C4-2B (cell line): ENCODE results near the gene TRIO.
A peak's percentile ranks its signal among the peaks of the same experiment; 100 is the strongest.

ENCODE experiments used
- H3K27ac ChIP-seq: fragments of 450-650 bp; 2 replicates; pipeline ENCODE4 v1.5.1; 2017
- ZFX ChIP-seq: fragments of 450-650 bp; IDR thresholded peaks from 2 replicates; pipeline ENCODE4 v1.6.1; 2017
- TF ChIP-seq, protein P1 (sequence below): fragments of 450-650 bp; conservative IDR thresholded peaks from 2 replicates; pipeline ENCODE4 v1.5.1; 2017; ENCODE audit warnings: mild to moderate bottlenecking

Gene TRIO

DNA sequence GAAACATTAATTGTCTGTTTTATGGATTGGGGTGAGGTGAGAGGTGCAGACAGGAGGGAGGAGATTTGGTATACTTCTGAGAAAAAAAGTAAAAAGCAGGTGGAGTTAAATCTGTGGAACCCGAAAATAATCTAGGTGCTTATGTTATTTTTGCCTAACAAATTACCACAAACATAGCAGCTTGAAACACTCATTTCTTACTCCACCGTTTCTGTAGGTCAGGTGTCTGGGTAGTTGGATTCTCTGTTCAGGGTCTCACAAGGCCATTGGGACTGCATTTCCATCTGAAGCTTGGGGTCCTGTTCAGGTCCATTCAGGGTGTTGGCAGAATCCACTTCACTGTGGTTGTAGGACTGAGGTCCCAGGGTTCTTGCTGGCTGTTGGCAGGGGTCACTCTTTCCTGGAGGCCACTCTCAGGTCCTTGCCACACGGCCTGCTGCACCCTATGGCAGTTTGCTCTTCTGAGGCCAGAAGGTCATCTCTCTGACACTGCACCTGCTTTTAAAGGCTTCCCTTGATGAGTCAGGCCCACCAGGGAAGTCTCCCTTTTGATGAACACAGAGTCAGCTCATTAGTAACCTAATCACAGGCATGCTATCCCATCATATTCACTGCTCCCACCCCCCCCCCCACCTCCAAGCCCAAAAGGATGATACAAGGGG is 82.2 kb downstream of the TRIO start:
- no peak overlapping the region for H3K27ac ChIP-seq
- no peak for TF ChIP-seq ZFX
- TF ChIP-seq, protein P1, sequence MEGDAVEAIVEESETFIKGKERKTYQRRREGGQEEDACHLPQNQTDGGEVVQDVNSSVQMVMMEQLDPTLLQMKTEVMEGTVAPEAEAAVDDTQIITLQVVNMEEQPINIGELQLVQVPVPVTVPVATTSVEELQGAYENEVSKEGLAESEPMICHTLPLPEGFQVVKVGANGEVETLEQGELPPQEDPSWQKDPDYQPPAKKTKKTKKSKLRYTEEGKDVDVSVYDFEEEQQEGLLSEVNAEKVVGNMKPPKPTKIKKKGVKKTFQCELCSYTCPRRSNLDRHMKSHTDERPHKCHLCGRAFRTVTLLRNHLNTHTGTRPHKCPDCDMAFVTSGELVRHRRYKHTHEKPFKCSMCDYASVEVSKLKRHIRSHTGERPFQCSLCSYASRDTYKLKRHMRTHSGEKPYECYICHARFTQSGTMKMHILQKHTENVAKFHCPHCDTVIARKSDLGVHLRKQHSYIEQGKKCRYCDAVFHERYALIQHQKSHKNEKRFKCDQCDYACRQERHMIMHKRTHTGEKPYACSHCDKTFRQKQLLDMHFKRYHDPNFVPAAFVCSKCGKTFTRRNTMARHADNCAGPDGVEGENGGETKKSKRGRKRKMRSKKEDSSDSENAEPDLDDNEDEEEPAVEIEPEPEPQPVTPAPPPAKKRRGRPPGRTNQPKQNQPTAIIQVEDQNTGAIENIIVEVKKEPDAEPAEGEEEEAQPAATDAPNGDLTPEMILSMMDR: no peak

DNA sequence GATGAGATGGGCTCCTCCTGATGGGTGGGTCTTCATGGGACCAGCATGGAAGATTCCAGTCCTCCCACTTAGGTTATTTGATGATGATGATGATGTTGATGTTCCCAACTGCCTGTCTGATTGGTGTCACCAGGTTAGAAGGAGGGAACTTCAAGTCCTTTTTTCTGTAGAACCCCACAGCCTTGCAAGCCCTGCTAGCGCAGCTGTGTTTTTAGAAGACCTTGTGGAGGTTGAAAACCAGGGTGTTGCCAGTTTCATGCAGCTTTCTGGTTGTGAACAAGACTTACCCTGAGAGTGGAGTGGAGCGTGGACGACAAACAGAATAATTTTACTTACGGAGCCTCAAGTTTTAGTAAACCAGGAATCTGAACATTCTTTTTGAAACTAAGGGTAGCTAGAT is 83.0 kb downstream of the TRIO start:
- no peak for TF ChIP-seq ZFX
- TF ChIP-seq, protein P1: no peak
- no peak overlapping the region for H3K27ac ChIP-seq

DNA sequence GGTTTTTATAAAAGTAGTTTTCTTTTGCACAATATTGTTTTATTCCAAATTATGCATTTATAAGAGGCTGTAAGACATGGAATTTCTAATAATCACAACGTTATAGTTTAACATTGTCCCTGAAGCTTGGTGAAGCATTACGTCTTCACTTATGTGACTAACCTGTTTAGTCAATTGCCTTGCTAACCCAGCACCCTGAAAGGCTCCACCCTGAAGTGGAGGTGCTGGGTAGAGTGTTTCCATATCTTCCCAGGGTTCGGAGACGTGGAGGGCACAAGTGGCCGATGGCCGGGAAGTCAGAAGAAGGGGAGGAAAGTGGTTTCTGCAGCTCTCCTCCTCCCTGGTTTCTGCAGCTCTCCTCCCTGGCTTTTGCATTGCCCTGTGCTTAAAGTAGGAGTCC is 83.4 kb downstream of the TRIO start:
- no peak for TF ChIP-seq ZFX
- TF ChIP-seq, protein P1: no peak
- H3K27ac ChIP-seq: no peak overlapping the region

DNA sequence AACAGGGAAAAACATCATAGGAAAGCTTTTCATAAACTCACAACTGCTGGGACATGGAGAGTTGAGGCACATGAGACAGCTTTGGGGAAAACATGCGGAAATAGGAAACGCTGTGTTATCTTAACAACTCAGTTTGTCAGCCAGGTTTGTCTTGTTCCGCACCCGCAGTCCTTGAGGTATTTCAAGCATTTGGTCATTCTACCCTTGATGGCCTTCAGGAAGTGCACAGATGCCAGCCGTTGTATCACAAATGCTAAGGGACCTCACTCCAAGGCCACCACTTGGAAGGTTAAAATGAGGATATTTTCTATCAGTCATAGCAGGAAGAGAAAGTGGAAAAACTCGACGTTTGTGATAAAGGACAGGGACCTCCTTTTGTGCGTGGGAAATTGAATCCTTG is 83.8 kb downstream of the TRIO start:
- no peak overlapping the region for H3K27ac ChIP-seq
- TF ChIP-seq, protein P1: no peak
- no peak for TF ChIP-seq ZFX

DNA sequence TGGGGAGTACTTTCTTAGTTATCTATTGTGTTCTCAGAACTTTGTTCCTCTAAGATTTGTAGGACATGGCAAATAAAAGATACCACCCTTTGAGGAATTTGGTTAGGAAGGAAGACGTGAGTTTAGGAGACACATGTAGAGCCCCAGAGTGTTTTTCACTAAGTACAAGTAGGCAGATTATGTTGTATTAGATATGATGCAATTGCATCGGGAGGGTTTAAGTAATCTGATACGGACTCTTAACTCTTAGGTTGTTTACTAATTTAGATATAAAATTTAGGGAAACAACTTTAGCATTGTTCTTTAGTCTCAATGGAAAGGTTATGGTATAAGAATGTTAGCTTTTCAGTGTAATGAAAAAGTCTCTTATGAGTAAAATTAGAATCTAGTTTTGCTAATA is 84.4 kb downstream of the TRIO start:
- H3K27ac ChIP-seq: peak overlapping the region; percentile 14; the same call in 1 of the 2 replicates

DNA sequence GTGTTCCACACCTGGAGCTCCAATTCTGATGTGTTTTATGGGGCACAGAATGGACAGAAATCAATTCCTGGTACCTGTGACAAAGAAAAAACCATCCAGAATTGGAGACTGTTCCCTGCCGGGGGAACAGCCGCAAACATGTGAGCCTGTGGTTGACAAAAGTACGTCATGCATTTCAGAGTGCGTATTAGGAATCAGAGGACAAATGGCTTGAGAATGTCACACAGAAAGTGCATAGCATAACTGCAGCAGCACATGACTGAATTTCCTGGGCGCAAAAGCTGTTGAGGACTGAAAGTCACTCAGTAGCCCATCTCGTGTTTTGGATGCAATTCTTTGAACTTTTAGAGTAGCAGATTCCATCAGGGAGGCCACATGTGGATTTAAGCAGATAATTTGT is 85.1 kb downstream of the TRIO start:
- TF ChIP-seq, protein P1: no peak
- TF ChIP-seq ZFX: no peak
- H3K27ac ChIP-seq: peak overlapping the region; percentile 14; the same call in 1 of the 2 replicates

More for the DNA sequence above, 84.4 kb downstream of the TRIO start:
- TF ChIP-seq, protein P1: no peak
- no peak for TF ChIP-seq ZFX

DNA sequence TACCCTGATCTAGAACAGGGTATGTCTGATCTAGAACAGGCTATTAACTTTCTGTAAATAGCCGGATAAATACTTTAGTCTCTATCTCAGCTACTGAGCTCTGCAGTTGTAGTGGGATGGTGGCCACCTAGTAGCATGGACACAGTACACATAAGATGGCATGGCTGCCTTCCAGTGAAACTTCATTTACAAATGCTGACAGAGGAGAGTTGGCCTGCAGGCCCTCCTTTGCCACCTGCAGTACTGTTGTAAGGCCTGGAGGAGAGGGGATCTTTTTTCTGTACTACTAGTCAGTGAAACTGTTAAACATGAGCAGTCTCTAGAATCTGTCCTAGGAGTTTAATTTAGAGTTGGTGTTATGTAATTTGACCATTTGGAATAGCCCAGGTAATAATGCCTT is 86.0 kb downstream of the TRIO start:
- H3K27ac ChIP-seq: no peak overlapping the region
- TF ChIP-seq ZFX: no peak
- TF ChIP-seq, protein P1: no peak
